ENCODE results near the gene PLXNA4.

The PLXNA4 gene

GRCh38 chr7:132519936-132520335 is 56.3 kb downstream of the PLXNA4 start:
- ChIA-PET CTCF (interaction anchor here (0.5 kb wide), 1 partner anchor 19 kb away, joined by 3 read pairs; no protein-coding TSS in a partner anchor), POLR2A (no interaction called here)
- no peak for TF ChIP-seq TARDBP (IDR thresholded peaks at IDR 0.05)
- no peak for TF ChIP-seq SP1 (IDR thresholded peaks at IDR 0.05)
- TF ChIP-seq L3MBTL2 (conservative IDR thresholded peaks at IDR 0.05): no peak
- no peak for DNase-seq (ENCODE audit: extremely low spot score)

- ChIA-PET POLR2A (no interaction called here), CTCF (interaction anchor here (1.2 kb wide), 1 partner anchor 18 kb away, joined by 3 read pairs; no protein-coding TSS in a partner anchor)
- no peak for TF ChIP-seq CTBP1 (IDR thresholded peaks at IDR 0.05; ENCODE audit: borderline replicate concordance)
- TF ChIP-seq TARDBP (IDR thresholded peaks at IDR 0.05): no peak
- TF ChIP-seq ZNF384 (IDR thresholded peaks at IDR 0.05): no peak
- no peak for TF ChIP-seq PKNOX1 (IDR thresholded peaks at IDR 0.05)
- no peak for TF ChIP-seq BHLHE40 (IDR thresholded peaks at IDR 0.05; ENCODE audit: borderline replicate concordance)
- no peak for TF ChIP-seq SUZ12 (IDR thresholded peaks at IDR 0.05)
- TF ChIP-seq SP1 (IDR thresholded peaks at IDR 0.05): no peak
- DNase-seq (ENCODE audit: extremely low spot score): no peak
Observed at GRCh38 chr7:132518839-132519173, 57.5 kb downstream of the PLXNA4 start.

- POLR2A ChIA-PET: no interaction called here
- TF ChIP-seq TARDBP (IDR thresholded peaks at IDR 0.05): no peak
- no peak for TF ChIP-seq FOXM1 (IDR thresholded peaks at IDR 0.05; ENCODE audit: borderline replicate concordance)
- TF ChIP-seq L3MBTL2 (conservative IDR thresholded peaks at IDR 0.05): no peak
- TF ChIP-seq ELF4 (IDR thresholded peaks at IDR 0.05): no peak
- no peak for TF ChIP-seq FOXA1 (IDR thresholded peaks at IDR 0.05)
- no peak for TF ChIP-seq HDGF (IDR thresholded peaks at IDR 0.05; ENCODE audit: borderline replicate concordance)
- CTCF ChIA-PET: interaction anchor here (0.5 to 1.2 kb wide), 4 partner anchors 10 to 48 kb away, joined by 3 to 4 read pairs (median 4); no protein-coding TSS in a partner anchor
- DNase-seq (ENCODE audit: extremely low spot score): peak; percentile 62
Observed at GRCh38 chr7:132518102-132518838, 58.0 kb downstream of the PLXNA4 start.

GRCh38 chr7:132516042-132516840 is 60.0 kb downstream of the PLXNA4 start:
- CTCF ChIA-PET: interaction anchor here (0.5 to 1.1 kb wide), 2 partner anchors 122 to 1388 kb away, joined by 3 to 4 read pairs; no protein-coding TSS in a partner anchor
- TF ChIP-seq FOXM1 (IDR thresholded peaks at IDR 0.05; ENCODE audit: borderline replicate concordance) (no peak), SP1 (IDR thresholded peaks at IDR 0.05) (no peak), TARDBP (IDR thresholded peaks at IDR 0.05) (no peak), HDGF (IDR thresholded peaks at IDR 0.05; ENCODE audit: borderline replicate concordance) (no peak), ZNF384 (IDR thresholded peaks at IDR 0.05) (no peak), SUZ12 (IDR thresholded peaks at IDR 0.05) (no peak), FOXA1 (IDR thresholded peaks at IDR 0.05) (no peak), NFRKB (IDR thresholded peaks at IDR 0.05) (no peak), PKNOX1 (IDR thresholded peaks at IDR 0.05) (no peak), BHLHE40 (IDR thresholded peaks at IDR 0.05; ENCODE audit: borderline replicate concordance) (no peak), L3MBTL2 (conservative IDR thresholded peaks at IDR 0.05) (no peak), FOXK2 (IDR thresholded peaks at IDR 0.05) (no peak), CTBP1 (IDR thresholded peaks at IDR 0.05; ENCODE audit: borderline replicate concordance) (no peak), ARNT (IDR thresholded peaks at IDR 0.05) (no peak), LEF1 (IDR thresholded peaks at IDR 0.05; ENCODE audit: borderline replicate concordance) (no peak)
- no peak for DNase-seq (ENCODE audit: extremely low spot score)
- POLR2A ChIA-PET: no interaction called here

- no peak for DNase-seq (ENCODE audit: extremely low spot score)
- CTCF ChIA-PET: no interaction called here
- POLR2A ChIA-PET: no interaction called here
- TF ChIP-seq FOXA1 (IDR thresholded peaks at IDR 0.05) (no peak), SP1 (IDR thresholded peaks at IDR 0.05) (no peak), CTBP1 (IDR thresholded peaks at IDR 0.05; ENCODE audit: borderline replicate concordance) (no peak), HDGF (IDR thresholded peaks at IDR 0.05; ENCODE audit: borderline replicate concordance) (no peak), FOXK2 (IDR thresholded peaks at IDR 0.05) (no peak), ZNF384 (IDR thresholded peaks at IDR 0.05) (no peak), TARDBP (IDR thresholded peaks at IDR 0.05) (no peak), L3MBTL2 (conservative IDR thresholded peaks at IDR 0.05) (no peak), ARNT (IDR thresholded peaks at IDR 0.05) (no peak), NFRKB (IDR thresholded peaks at IDR 0.05) (no peak), LEF1 (IDR thresholded peaks at IDR 0.05; ENCODE audit: borderline replicate concordance) (no peak), ELF4 (IDR thresholded peaks at IDR 0.05) (no peak), BHLHE40 (IDR thresholded peaks at IDR 0.05; ENCODE audit: borderline replicate concordance) (no peak), SUZ12 (IDR thresholded peaks at IDR 0.05) (no peak), FOXM1 (IDR thresholded peaks at IDR 0.05; ENCODE audit: borderline replicate concordance) (no peak), PKNOX1 (IDR thresholded peaks at IDR 0.05) (no peak)
Observed at GRCh38 chr7:132515181-132515580, 61.1 kb downstream of the PLXNA4 start.

- TF ChIP-seq FOXA1 (IDR thresholded peaks at IDR 0.05): no peak
- TF ChIP-seq SP1 (IDR thresholded peaks at IDR 0.05): no peak
- no peak for TF ChIP-seq FOXK2 (IDR thresholded peaks at IDR 0.05)
- TF ChIP-seq PKNOX1 (IDR thresholded peaks at IDR 0.05): no peak
- TF ChIP-seq HDGF (IDR thresholded peaks at IDR 0.05; ENCODE audit: borderline replicate concordance): no peak
- TF ChIP-seq FOXM1 (IDR thresholded peaks at IDR 0.05; ENCODE audit: borderline replicate concordance): no peak
- ChIA-PET POLR2A (no interaction called here), CTCF (no interaction called here)
- no peak for DNase-seq (ENCODE audit: extremely low spot score)
Observed at GRCh38 chr7:132514430-132514829, 61.8 kb downstream of the PLXNA4 start.
